ENCODE measurements around the gene NAA10. TPM values are rescaled to one million over a fixed set of nuclear protein-coding genes. Genes with fewer than 3 reads are reported as not detected.

The NAA10 gene
- total RNA-seq, 6 donors from 2014 or later = 30.7 to 116 (median 76.2) TPM

GRCh38 chrX:153941336-153942252 lies 6.8 kb upstream of the NAA10 start:
- TF ChIP-seq POLR2AphosphoS5 (IDR thresholded peaks at IDR 0.05) = no peak
- TF ChIP-seq CTCF (IDR thresholded peaks at IDR 0.05) = no peak
- no peak for TF ChIP-seq POLR2A (IDR thresholded peaks at IDR 0.05)
- no peak for TF ChIP-seq EP300 (IDR thresholded peaks at IDR 0.05)
- peak overlapping the region in 3 of 4 donors; percentile 35 to 72 (median 69) for H3K27ac ChIP-seq

GRCh38 chrX:153939573-153939972 lies 4.7 kb upstream of the NAA10 start:
- no peak overlapping the region for H3K27ac ChIP-seq
- no peaks in the 10 kb centered on the region for H3K36me3 ChIP-seq
- no peak overlapping the region for H3K4me3 ChIP-seq
- no peaks in the 10 kb centered on the region for H3K27me3 ChIP-seq
- H3K9me3 ChIP-seq = no peaks in the 10 kb centered on the region
- H3K4me1 ChIP-seq = peaks cover 0 to 51% (median 3%) of the 10 kb centered on the region in 4 donors
- ATAC-seq (ENCODE audit: low FRiP score in 2 of 2) (no peak), DNase-seq (no peak)
- 61% methylated on average over 7 of the region's 7 CpGs; no CpG with 5 or more reads in 1 of the 2 donors for WGBS, 2 donors
- TF ChIP-seq EP300 (IDR thresholded peaks at IDR 0.05) (no peak), POLR2AphosphoS5 (IDR thresholded peaks at IDR 0.05) (no peak), CTCF (IDR thresholded peaks at IDR 0.05) (no peak), POLR2A (IDR thresholded peaks at IDR 0.05) (no peak)

More at GRCh38 chrX:153941336-153942252, 6.8 kb upstream of the NAA10 start:
- no peak for ATAC-seq (ENCODE audit: low FRiP score in 2 of 2)
- Histone ChIP-seq H3K9me3 (no peaks in the 10 kb centered on the region), H3K27me3 (no peaks in the 10 kb centered on the region), H3K36me3 (no peaks in the 10 kb centered on the region), H3K4me3 (peak overlapping the region in 2 of 4 donors; percentile 10 to 21), H3K4me1 (peaks cover 0 to 47% (median 2%) of the 10 kb centered on the region in 4 donors)
- WGBS, 2 donors = 35 to 78% methylated on average over 2 to 11 of the region's 23 CpGs
- DNase-seq = no peak

- H3K27me3 ChIP-seq = no peaks in the 10 kb centered on the region
- no peak for TF ChIP-seq CTCF (IDR thresholded peaks at IDR 0.05)
- no peak for TF ChIP-seq POLR2AphosphoS5 (IDR thresholded peaks at IDR 0.05)
- no peak for TF ChIP-seq EP300 (IDR thresholded peaks at IDR 0.05)
- no peak for TF ChIP-seq POLR2A (IDR thresholded peaks at IDR 0.05)
Observed at GRCh38 chrX:153938226-153938786, 3.5 kb upstream of the NAA10 start.

GRCh38 chrX:153937056-153937455 lies 2.2 kb upstream of the NAA10 start:
- no peak overlapping the region for H3K27ac ChIP-seq
- ATAC-seq (ENCODE audit: low FRiP score in 2 of 2) (no peak), DNase-seq (no peak)
- TF ChIP-seq POLR2A (IDR thresholded peaks at IDR 0.05) = no peak
- TF ChIP-seq POLR2AphosphoS5 (IDR thresholded peaks at IDR 0.05) = no peak
- TF ChIP-seq CTCF (IDR thresholded peaks at IDR 0.05) = no peak
- no peak for TF ChIP-seq EP300 (IDR thresholded peaks at IDR 0.05)
- H3K4me3 ChIP-seq = no peak overlapping the region
- WGBS, 2 donors = 83 to 93% methylated on average over 3 of the region's 3 CpGs
- no peaks in the 10 kb centered on the region for H3K27me3 ChIP-seq
- no peaks in the 10 kb centered on the region for H3K9me3 ChIP-seq
- peaks cover 5 to 47% (median 11%) of the 10 kb centered on the region in 4 donors for H3K4me1 ChIP-seq
- peaks cover 0 to 9% (median 2%) of the 10 kb centered on the region in 4 donors for H3K36me3 ChIP-seq

More at GRCh38 chrX:153938226-153938786, 3.5 kb upstream of the NAA10 start:
- WGBS, 2 donors = 83 to 94% methylated on average over 2 to 10 of the region's 10 CpGs
- H3K4me1 ChIP-seq = peaks cover 5 to 51% (median 11%) of the 10 kb centered on the region in 4 donors
- DNase-seq (no peak), ATAC-seq (ENCODE audit: low FRiP score in 2 of 2) (no peak)
- H3K9me3 ChIP-seq = no peaks in the 10 kb centered on the region
- no peak overlapping the region for H3K4me3 ChIP-seq
- no peaks in the 10 kb centered on the region for H3K36me3 ChIP-seq
- no peak overlapping the region for H3K27ac ChIP-seq
